ENCODE measurements around the gene RTTN.

RTTN gene

GRCh38 chr18:70069965-70070364 lies 135.5 kb downstream of the RTTN start:
- no peak for DNase-seq

- DNase-seq: no peak
Measured at GRCh38 chr18:70069382-70069781, 136.1 kb downstream of the RTTN start.

DNA sequence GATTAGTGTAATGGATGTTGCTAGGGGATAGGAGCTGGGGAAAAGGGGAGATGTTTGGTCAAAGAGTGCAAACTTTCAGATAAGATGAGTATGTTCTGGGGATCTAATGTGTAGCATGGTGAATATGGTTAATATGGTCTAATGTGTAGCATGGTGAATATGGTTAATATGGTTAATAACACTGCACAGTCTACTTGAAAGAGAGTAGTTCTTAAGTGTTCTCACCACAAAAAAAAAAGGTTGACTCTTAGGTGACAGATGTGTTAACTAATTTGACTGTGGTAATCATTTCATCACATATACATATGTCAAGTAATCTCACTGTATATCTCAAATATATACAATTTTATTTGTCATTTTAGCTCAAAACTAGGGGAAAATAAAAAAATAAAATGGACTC lies 136.5 kb downstream of the RTTN start:
- peak in 1 of 5 experiments; percentile 18 for DNase-seq

DNA sequence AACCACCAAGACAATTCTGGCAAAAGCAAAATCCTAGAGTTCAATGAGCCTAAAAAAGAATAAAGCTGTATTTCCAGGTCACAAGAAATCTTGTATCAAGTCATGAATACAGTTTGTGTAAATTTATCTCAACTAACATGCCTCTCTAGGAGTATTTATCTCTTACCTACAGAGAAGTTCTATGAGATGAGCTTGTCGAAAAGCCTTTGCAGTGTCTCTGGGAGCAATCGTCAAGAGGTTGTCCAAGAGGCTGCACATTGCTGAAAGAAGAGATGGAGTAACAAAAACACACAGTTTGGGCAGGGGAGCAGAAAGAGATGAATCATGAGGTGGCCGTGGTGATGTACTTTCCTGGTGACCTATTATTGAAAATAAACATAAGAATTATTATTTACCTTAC lies 145.8 kb downstream of the RTTN start:
- no peak for DNase-seq

GRCh38 chr18:70058916-70059315 lies 146.6 kb downstream of the RTTN start:
- DNase-seq: no peak

GRCh38 chr18:70047931-70048603 lies 157.4 kb downstream of the RTTN start:
- DNase-seq: no peak

DNA sequence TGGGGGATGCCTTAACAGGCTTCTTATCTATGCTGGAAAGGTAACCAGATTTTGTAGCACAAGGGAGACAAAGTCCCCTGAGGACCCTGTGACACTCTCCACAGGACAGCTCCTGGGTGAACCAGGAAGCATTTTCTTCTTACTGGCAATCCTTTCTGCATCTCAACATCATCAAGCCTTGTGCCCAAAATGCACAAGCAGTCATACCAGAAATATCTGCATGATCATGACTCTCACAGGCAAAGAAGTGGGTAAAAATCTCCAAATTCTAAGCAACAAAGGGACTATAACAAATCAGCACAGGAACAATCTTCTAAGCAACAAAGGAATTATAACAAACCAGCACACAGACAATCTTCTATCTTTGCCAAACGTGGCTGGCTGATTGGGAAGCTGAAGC lies 158.7 kb downstream of the RTTN start:
- no peak for DNase-seq

DNA sequence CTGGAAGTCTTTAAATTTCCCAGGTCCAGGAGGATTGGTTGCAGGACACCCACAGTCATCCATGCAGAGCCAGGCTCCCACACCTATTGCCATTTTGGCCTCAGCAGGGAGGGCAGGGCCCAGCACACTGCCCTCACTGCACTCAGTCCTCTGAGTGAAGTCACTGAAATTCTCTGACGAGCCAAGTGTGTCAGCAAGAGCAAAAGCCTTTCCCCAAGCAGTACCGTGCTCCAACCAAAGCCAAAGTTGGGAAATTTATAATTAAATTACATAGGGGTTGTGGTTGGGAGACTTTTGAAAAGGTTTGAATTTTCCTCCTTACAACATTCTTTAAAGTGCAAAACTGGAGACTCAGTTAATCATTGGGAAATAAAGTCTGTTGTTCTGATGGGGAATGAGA lies 159.3 kb downstream of the RTTN start:
- DNase-seq: no peak

GRCh38 chr18:70044632-70045031 lies 160.9 kb downstream of the RTTN start:
- no peak for DNase-seq

DNA sequence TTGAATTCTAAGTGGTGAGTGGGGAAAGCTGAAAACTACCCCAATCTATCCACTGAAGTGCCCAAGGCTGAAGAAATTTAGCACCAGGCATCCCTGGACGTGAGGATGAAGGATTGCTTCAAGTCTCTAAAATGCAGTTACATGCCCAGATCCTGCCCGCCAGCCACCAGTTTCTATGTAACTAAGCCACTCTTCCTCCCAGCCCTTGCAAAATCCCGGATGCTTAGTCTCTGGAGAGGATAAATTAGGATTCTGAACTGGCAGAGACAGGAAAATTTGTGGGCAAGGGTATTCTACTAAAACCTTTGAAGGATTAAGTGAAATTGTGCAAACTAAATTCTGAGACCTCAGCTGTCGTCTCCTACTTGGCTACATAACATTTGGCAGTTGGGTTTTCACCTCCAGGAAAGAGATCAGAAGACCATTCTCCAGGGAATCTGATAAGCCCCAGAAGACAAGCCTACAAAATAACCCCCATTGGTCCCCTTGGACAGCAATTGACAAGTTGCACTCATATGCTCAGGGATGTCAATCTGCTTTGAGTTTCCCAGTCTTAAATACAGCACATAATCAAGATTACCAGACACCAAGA lies 163.9 kb downstream of the RTTN start:
- no peak for DNase-seq

GRCh38 chr18:70039186-70039585 lies 166.3 kb downstream of the RTTN start:
- DNase-seq: no peak

DNA sequence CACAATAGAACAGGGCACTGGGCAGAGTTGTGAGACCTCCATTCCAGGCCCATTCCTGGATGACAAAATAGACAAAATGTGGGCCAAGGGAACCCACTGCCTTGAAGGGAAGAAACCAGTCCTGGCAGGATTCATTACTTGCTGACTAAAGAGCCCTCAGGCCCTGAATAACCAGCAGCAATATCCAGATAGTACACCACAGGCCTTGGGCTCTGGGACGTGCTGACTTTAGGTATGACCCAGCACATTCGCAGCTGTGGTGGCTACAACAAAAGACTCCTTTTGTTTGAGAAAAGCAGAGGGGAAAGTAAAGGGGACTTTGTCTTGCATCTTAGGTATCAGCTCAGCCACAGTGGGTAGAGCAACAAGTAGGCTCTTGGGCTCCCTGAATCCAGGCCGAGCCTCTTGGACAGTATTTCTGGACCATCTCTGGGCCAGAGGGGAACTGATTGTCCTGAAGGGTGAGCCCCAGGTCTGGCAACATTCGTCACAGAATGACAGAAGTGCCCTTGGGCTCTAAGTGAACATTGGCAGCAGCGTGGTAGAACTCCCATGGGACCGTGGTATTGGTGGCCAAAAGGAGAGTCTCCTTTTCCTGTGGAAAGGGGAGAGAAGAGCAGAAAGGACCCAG lies 167.9 kb downstream of the RTTN start:
- no peak for DNase-seq

GRCh38 chr18:70036771-70037347 lies 168.6 kb downstream of the RTTN start:
- DNase-seq: no peak

DNA sequence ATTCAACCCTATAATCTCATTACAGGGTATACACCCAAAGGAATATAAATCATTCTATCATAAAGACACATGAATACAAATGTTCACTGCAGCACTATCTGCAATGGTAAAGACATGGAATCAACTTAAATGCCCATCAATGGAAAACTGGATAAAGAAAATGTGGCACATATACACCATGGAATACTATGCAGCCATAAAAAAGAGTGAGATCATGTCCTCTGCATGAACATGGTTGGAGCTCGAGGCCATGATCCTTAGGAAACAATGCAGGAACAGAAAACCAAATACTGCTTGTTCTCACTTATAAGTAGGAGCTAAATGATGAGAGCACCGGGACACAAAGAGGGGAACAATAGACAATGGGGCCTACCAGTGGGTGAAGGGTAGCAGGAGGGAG lies 169.3 kb downstream of the RTTN start:
- no peak for DNase-seq

- no peak for DNase-seq
Measured at GRCh38 chr18:70031221-70031620, 174.3 kb downstream of the RTTN start.

DNA sequence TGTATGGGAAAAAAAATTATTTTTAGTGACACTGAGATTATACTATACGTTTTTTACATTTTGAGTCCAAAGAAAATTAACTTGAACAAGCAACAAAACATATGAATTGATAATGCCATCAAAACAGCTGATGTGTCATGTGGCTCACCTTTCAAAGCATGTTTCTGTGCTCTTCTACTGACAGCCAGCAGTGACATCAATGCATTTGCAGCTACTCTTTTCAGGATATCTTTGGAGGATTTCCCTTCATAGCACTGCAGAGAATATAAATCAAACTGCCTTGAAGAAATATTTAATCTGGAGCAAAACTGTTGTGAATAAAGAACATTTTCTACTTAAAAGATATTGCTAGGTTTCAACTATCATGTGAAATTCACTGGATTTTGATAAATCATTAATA lies 174.8 kb downstream of the RTTN start:
- no peak for DNase-seq

DNA sequence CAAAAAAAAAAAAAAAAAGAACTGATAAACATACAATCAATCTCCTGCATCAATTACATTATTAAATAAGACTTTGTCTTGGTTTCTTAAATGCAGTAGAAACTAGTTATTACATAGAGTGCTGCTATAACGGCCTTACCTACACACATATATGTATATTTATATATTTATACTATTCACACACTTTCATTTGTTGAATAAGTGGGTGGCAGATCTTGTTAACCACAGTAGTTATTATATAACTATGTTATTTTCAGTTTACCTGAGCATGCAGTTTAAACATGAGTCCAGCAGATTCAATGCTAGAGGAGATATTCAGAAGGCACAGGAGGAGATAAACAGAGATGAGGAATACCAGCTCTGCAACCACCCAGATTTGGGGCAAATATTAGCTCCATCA lies 176.3 kb downstream of the RTTN start:
- DNase-seq: no peak

DNA sequence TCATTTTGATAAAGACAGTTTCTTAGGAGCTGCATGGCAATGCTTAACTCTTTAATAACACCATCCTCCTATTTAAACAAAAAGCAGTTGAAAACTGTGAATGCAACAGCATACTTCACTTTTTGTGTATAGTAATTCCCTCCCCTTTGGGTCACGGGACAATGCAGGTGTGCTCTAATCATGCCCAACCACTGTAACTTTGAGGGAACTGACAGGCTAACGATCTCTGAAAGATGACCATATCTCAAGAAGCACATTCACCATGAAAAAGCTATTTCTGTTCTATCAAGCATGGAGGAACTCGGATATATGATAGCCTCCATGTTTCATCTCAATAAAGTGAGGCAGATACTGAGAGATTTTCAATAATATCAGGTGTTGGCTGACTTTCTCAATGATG lies 176.8 kb downstream of the RTTN start:
- DNase-seq: no peak

DNA sequence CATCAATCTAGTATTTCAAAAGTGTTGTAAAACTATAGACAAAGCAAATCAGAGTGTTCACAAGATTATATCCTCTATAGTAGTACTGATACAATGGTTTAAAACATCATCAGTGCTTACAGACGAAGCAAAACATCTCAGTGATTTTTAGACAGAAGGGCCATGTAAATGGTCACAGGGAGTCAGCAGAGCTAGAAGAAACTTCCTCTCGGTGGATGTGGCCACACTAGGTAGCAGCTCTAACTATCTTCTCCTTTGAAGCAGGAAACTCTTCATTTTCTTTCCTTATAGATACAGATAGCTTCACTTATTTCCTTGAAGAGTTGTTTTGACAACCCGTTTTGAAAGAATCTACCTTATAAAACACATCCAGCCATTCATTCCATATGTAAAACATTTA lies 177.4 kb downstream of the RTTN start:
- DNase-seq: no peak

DNA sequence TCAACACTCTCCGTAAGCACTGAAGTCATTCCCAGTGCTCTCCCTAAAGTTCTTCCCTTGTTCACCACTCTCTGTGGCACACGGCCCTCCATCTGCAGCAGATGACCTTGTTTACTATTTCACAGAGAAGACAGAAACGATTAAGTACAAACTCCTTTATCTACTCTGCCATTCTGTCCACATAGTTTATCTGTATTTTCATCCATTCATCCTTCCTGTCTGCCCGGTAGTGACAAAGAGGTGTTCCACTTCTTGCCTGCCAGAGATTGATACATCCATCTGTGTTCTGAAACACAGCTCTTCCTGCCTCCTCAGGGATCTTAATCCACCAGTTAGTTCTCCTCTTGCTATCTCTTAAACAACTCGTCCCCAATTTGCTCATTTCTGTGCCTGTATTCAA lies 179.9 kb downstream of the RTTN start:
- DNase-seq: no peak

DNA sequence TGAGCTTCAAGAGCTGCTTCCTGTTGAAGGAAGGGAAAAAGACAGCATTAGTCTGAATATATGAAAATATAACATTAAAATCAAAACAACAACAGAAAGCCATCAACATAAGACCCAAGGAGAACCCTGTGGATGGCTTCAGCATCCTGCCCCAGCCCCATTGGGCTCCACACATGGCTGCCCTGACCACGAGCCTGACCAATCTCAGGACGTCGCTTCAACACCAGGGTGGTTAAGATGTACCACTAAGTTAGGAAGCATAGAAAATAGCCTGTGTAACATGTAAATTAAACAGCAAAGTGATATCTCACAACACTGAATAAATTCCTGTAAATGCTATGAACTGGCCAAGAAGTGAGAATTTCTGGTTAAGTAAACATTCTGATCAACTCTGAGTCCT lies 180.7 kb downstream of the RTTN start:
- no peak for DNase-seq

DNA sequence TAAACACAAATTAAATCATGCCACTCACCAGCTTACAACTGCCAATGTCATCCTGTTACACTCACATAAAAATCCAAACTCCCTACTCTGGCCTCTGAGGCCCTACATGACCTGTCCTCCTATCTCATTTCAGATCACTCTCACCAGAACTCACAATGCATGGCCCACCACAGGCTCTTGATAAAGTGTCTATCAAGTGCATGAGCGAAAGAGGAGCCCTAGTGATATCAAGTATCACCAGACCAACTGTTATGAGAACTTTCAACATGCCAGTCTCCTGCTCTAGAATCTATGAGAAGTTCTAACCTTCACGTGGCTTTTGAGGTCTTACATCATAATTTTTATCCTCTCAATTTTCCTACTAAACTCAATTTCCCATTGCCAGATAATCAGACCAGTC lies 181.4 kb downstream of the RTTN start:
- no peak for DNase-seq

GRCh38 chr18:70022636-70023035 lies 182.9 kb downstream of the RTTN start:
- DNase-seq: no peak

GRCh38 chr18:70021498-70021897 lies 184.0 kb downstream of the RTTN start:
- no peak for DNase-seq

Data from T-helper 2 cell (primary cell).